Body of pancreas (tissue), 4 donors: ENCODE measurements around the gene GPR89B.

Source experiments
- CTCF ChIP-seq, 7 experiments: fragments of 450-650 bp in 4 of 7; fragments of 200-600 bp in 3 of 7; sonication (generic) in 3 of 7; IDR thresholded peaks; one replicate each; pipeline ENCODE4 v1.5.1; 2016 to 2019; ENCODE audit warnings: antibody characterized with exemption in 7 of 7
- POLR2A ChIP-seq, 3 donors: fragments of 450-650 bp; IDR thresholded peaks; one replicate each; pipeline ENCODE4 v1.6.1; 2016; ENCODE audit warnings: antibody characterized with exemption in 3 of 3, mild to moderate bottlenecking in 2 of 3

GRCh38 chr1:147912553-147912952, 15.7 kb upstream of the GPR89B start:
- TF ChIP-seq CTCF (IDR thresholded peaks at IDR 0.05) (no peak), POLR2A (IDR thresholded peaks at IDR 0.05) (no peak)
